Hepatocyte (in vitro differentiated cells): ENCODE measurements around the gene SORBS2. TPM values are rescaled to one million over a fixed set of nuclear protein-coding genes. Genes with fewer than 3 reads are reported as not detected.

Experiments used
- DNase-seq: peaks from one replicate; pipeline ENCODE4 v3.0.0-alpha.2; 2016; ENCODE audit warnings: low spot score
- H2AFZ ChIP-seq: fragments of 200-600 bp; sonication (generic); 2 replicates; pipeline ENCODE4 v1.6.0; 2016; ENCODE audit warnings: antibody characterized with exemption, mild to moderate bottlenecking
- H3K27ac ChIP-seq: fragments of 200-600 bp; sonication (generic); 2 replicates; pipeline ENCODE4 v1.5.1; 2016; ENCODE audit warnings: mild to moderate bottlenecking
- H3K27me3 ChIP-seq: fragments of 200-600 bp; sonication (generic); 2 replicates; pipeline ENCODE4 v1.6.1; 2016
- H3K36me3 ChIP-seq: fragments of 200-600 bp; sonication (generic); replicated peaks from 2 replicates; pipeline ENCODE4 v1.5.1; 2016; ENCODE audit warnings: low read depth; ENCODE audit not compliant: insufficient read depth
- H3K4me1 ChIP-seq: fragments of 200-600 bp; sonication (generic); 2 replicates; pipeline ENCODE4 v1.5.1; 2016; ENCODE audit warnings: mild to moderate bottlenecking, moderate library complexity; ENCODE audit not compliant: insufficient read depth
- H3K4me2 ChIP-seq: fragments of 200-600 bp; sonication (generic); 2 replicates; pipeline ENCODE4 v1.6.0; 2016
- H3K4me3 ChIP-seq: fragments of 200-600 bp; sonication (generic); 2 replicates; pipeline ENCODE4 v1.5.1; 2016; ENCODE audit warnings: mild to moderate bottlenecking
- H3K79me2 ChIP-seq: fragments of 200-600 bp; sonication (generic); 2 replicates; pipeline ENCODE4 v1.6.0; 2017; ENCODE audit warnings: mild to moderate bottlenecking
- H3K9me2 ChIP-seq: fragments of 200-600 bp; sonication (generic); replicated peaks from 2 replicates; pipeline ENCODE4 v1.6.0; 2017; ENCODE audit warnings: mild to moderate bottlenecking; ENCODE audit not compliant: insufficient read depth
- H3K9me3 ChIP-seq: fragments of 200-600 bp; sonication (generic); 2 replicates; pipeline ENCODE4 v1.5.1; 2016; ENCODE audit warnings: low read depth, mild to moderate bottlenecking
- H4K20me1 ChIP-seq: fragments of 200-600 bp; sonication (generic); 2 replicates; pipeline ENCODE4 v1.6.0; 2016; ENCODE audit warnings: mild to moderate bottlenecking; ENCODE audit not compliant: insufficient read depth, poor library complexity, severe bottlenecking
- CTCF ChIP-seq: fragments of 200-600 bp; sonication (generic); IDR thresholded peaks from 2 replicates; pipeline ENCODE4 v1.5.1; 2016; ENCODE audit warnings: antibody characterized with exemption, mild to moderate bottlenecking; ENCODE audit not compliant: poor library complexity
- EZH2 ChIP-seq: fragments of 200-600 bp; sonication (generic); IDR thresholded peaks from 2 replicates; pipeline ENCODE4 v1.6.1; 2016; ENCODE audit warnings: antibody characterized with exemption, mild to moderate bottlenecking, borderline replicate concordance
- EZH2phosphoT487 ChIP-seq: fragments of 200-600 bp; sonication (generic); IDR thresholded peaks from one replicate; pipeline ENCODE4 v1.6.1; 2018; ENCODE audit warnings: antibody characterized with exemption, mild to moderate bottlenecking, low read depth, moderate library complexity; ENCODE audit not compliant: unreplicated experiment, severe bottlenecking
- WGBS: methylation state at CpG from one replicate; pipeline ENCODE4 v1.1.6; 2016; ENCODE audit warnings: low lambda C conversion rate; ENCODE audit errors: missing lambda C conversion rate; 5-methylcytosine and 5-hydroxymethylcytosine counted together
- polyA plus RNA-seq: library from polyadenylated mRNA; unstranded; fragments of >200 nt; fragmentation: Nextera tagmentation; extraction: Ambion mirVana; gene quantifications from 2 replicates; pipeline ENCODE4 v1.2.1, GENCODE V29; 2016
- total RNA-seq: library from RNA; depleted of rRNA; stranded (reverse); fragments of >200 nt; gene quantifications from 2 replicates; pipeline ENCODE4 v1.2.3, GENCODE V29; 2014

Gene SORBS2
- total and polyA plus RNA-seq, 2 experiments from 2014 or later, result 43.4 to 52.1 TPM

- WGBS, result 98% methylated on average over 2 of the region's 2 CpGs
- no peaks in the 10 kb centered on the region for H3K27me3 ChIP-seq
- H3K9me2 ChIP-seq, result no peaks in the 10 kb centered on the region
- TF ChIP-seq CTCF (no peak), EZH2phosphoT487 (no peak), EZH2 (no peak)
- no peaks in the 10 kb centered on the region for H3K9me3 ChIP-seq
- H3K36me3 ChIP-seq, result no peaks in the 10 kb centered on the region
- no peak overlapping the region for H3K4me2 ChIP-seq
- no peaks in the 10 kb centered on the region for H4K20me1 ChIP-seq
- H3K27ac ChIP-seq, result peak overlapping the region; percentile 86
- no peak overlapping the region for H3K4me3 ChIP-seq
- DNase-seq, result no peak
- no peaks in the 10 kb centered on the region for H3K79me2 ChIP-seq
- peaks cover 45% of the 10 kb centered on the region for H3K4me1 ChIP-seq
- no peak overlapping the region for H2AFZ ChIP-seq
Observed at GRCh38 chr4:185841451-185841850, 29.5 kb upstream of the SORBS2 start.

DNA sequence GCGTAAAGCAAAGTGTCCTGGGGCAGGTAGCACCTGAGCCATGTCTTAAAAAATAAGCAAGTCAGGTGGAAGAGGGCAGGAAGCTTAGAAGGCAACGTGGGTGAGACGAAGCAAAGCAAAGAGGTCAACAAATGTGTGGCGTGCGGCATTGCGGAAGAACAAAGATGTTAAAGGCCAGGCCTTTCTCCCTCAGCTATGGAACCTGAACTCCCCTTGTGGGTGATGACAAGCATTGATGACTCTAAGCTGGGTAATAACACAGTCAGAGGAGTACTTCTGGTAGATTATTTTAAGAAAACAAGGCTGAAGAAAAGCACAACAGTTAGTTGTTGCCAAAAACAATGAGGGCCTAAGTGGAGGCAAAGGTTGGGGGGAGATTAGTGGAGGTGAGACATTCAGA, 29.0 kb upstream of the SORBS2 start:
- Histone ChIP-seq H3K79me2 (no peaks in the 10 kb centered on the region), H3K4me3 (no peak overlapping the region), H3K4me1 (peaks cover 50% of the 10 kb centered on the region), H3K36me3 (no peaks in the 10 kb centered on the region), H3K27me3 (no peaks in the 10 kb centered on the region), H3K9me3 (no peaks in the 10 kb centered on the region), H3K4me2 (no peak overlapping the region), H4K20me1 (no peaks in the 10 kb centered on the region), H3K27ac (peak overlapping the region; percentile 86), H3K9me2 (no peaks in the 10 kb centered on the region), H2AFZ (no peak overlapping the region)
- DNase-seq, result no peak
- TF ChIP-seq EZH2, result no peak
- TF ChIP-seq CTCF, result no peak
- TF ChIP-seq EZH2phosphoT487, result no peak
- WGBS, result 94% methylated on average over 6 of the region's 6 CpGs

GRCh38 chr4:185840201-185840600, 28.2 kb upstream of the SORBS2 start:
- Histone ChIP-seq H3K4me3 (no peak overlapping the region), H3K9me3 (no peaks in the 10 kb centered on the region), H3K36me3 (no peaks in the 10 kb centered on the region), H3K4me1 (peaks cover 51% of the 10 kb centered on the region), H3K27me3 (no peaks in the 10 kb centered on the region), H4K20me1 (no peaks in the 10 kb centered on the region), H2AFZ (no peak overlapping the region), H3K4me2 (peak overlapping the region; percentile 31), H3K9me2 (no peaks in the 10 kb centered on the region), H3K79me2 (no peaks in the 10 kb centered on the region), H3K27ac (peak overlapping the region; percentile 86)
- WGBS, result 55% methylated on average over 2 of the region's 2 CpGs
- TF ChIP-seq EZH2phosphoT487 (no peak), EZH2 (no peak), CTCF (no peak)
- no peak for DNase-seq

DNA sequence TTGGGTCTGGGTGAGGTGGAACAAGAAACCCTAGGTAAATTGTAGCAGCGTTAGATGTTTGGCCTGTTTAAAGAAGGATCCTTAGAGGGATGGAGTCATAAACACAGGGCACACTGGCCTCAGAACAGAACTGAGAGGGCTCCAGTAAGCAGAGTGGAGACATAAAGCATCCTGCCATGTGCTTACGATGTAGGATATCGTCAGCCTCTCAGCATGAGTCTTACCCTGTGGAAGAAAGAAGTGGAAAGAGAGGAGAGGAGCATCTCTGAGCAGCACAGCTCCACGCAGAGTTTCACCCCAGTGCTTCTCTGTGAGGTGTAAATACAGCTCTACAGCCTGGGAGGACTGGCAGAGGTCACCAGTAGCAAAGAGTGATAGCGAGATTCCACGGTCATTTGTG, 27.8 kb upstream of the SORBS2 start:
- DNase-seq, result peak; percentile 53
- Histone ChIP-seq H3K79me2 (no peaks in the 10 kb centered on the region), H3K27ac (peak overlapping the region; percentile 86), H3K9me2 (no peaks in the 10 kb centered on the region), H2AFZ (no peak overlapping the region), H3K9me3 (no peaks in the 10 kb centered on the region), H3K4me3 (no peak overlapping the region), H3K4me2 (peak overlapping the region; percentile 31), H3K4me1 (peaks cover 51% of the 10 kb centered on the region), H3K27me3 (no peaks in the 10 kb centered on the region), H3K36me3 (no peaks in the 10 kb centered on the region), H4K20me1 (no peaks in the 10 kb centered on the region)
- 42% methylated on average over 6 of the region's 6 CpGs for WGBS
- TF ChIP-seq EZH2 (no peak), EZH2phosphoT487 (no peak), CTCF (no peak)
